GM18867 (cell line): ENCODE measurements around the gene SASH1.
"Not testable (repeated sequence)": the region's sequence is repeated elsewhere in the genome, so short reads cannot be mapped to it uniquely, and the experiment has no call there.

Experiments used
- ATAC-seq: cut with Tn5 transposase; IDR thresholded peaks from one replicate; pipeline ENCODE4 v1.9.1; 2021; ENCODE audit warnings: mild to moderate bottlenecking, moderate library complexity; ENCODE audit not compliant: unreplicated experiment

Gene SASH1

GRCh38 chr6:148328876-148329555 is 13.6 kb upstream of the SASH1 start:
- ATAC-seq: no peak

- ATAC-seq: no peak
Measured at GRCh38 chr6:148329596-148330381, 12.8 kb upstream of the SASH1 start.

- no peak for ATAC-seq
Measured at GRCh38 chr6:148332088-148332487, 10.6 kb upstream of the SASH1 start.

- ATAC-seq: no peak
Measured at GRCh38 chr6:148336901-148337300, 5.7 kb upstream of the SASH1 start.

- no peak for ATAC-seq
Measured at GRCh38 chr6:148339766-148340165, 2.9 kb upstream of the SASH1 start.

- ATAC-seq: no peak
Measured at GRCh38 chr6:148340586-148341297, 1.9 kb upstream of the SASH1 start.

- no peak for ATAC-seq
Measured at GRCh38 chr6:148342100-148342349, 613 bp upstream of the SASH1 start.

GRCh38 chr6:148343047-148343782 is 577 bp downstream of the SASH1 start:
- ATAC-seq: no peak

GRCh38 chr6:148345176-148345575 is 2.5 kb downstream of the SASH1 start:
- no peak for ATAC-seq

GRCh38 chr6:148345578-148345977 is 2.9 kb downstream of the SASH1 start:
- no peak for ATAC-seq

GRCh38 chr6:148346681-148347440 is 4.2 kb downstream of the SASH1 start:
- ATAC-seq: no peak

GRCh38 chr6:148347441-148348054 is 4.9 kb downstream of the SASH1 start:
- no peak for ATAC-seq

GRCh38 chr6:148348335-148348734 is 5.7 kb downstream of the SASH1 start:
- no peak for ATAC-seq

- no peak for ATAC-seq
Measured at GRCh38 chr6:148348778-148349177, 6.1 kb downstream of the SASH1 start.

GRCh38 chr6:148349466-148349865 is 6.8 kb downstream of the SASH1 start:
- no peak for ATAC-seq

GRCh38 chr6:148351309-148351708 is 8.7 kb downstream of the SASH1 start:
- ATAC-seq: no peak

- ATAC-seq: not testable (repeated sequence)
Measured at GRCh38 chr6:148352421-148352820, 9.8 kb downstream of the SASH1 start.

- no peak for ATAC-seq
Measured at GRCh38 chr6:148358196-148358785, 15.7 kb downstream of the SASH1 start.

- no peak for ATAC-seq
Measured at GRCh38 chr6:148359228-148359627, 16.6 kb downstream of the SASH1 start.
